Measurements from ENCODE around the gene SLC7A4. TPM values are rescaled to one million over a fixed set of nuclear protein-coding genes. Genes with fewer than 3 reads are reported as not detected.
A peak's percentile ranks its signal among the peaks of the same experiment; 100 is the strongest.

The SLC7A4 gene
- total RNA-seq, 1 experiment from 2014 or later, result not detected

- DNase-seq (ENCODE audit: low read depth), result peak; percentile 87
- in situ Hi-C loops (cut with HindIII; ENCODE audit: low pct_unique_long_range_greater_than_20kb, low sequenced_read_pairs), result no loop called here
Measured at GRCh38 chr22:20981787-20982562, 50.4 kb downstream of the SLC7A4 start, which contains the start of gene LZTR1. LZTR1 (plus strand) TSS chr22:20982297; CDS start chr22:20982372, 75 bp downstream.

- DNase-seq (ENCODE audit: low read depth), result no peak
- in situ Hi-C loops (cut with HindIII; ENCODE audit: low pct_unique_long_range_greater_than_20kb, low sequenced_read_pairs), result no loop called here
Measured at GRCh38 chr22:20980938-20981722, 51.2 kb downstream of the SLC7A4 start.

GRCh38 chr22:20980523-20980922 is 51.8 kb downstream of the SLC7A4 start:
- DNase-seq (ENCODE audit: low read depth), result no peak
- in situ Hi-C loops (cut with HindIII; ENCODE audit: low pct_unique_long_range_greater_than_20kb, low sequenced_read_pairs), result no loop called here

- in situ Hi-C loops (cut with HindIII; ENCODE audit: low pct_unique_long_range_greater_than_20kb, low sequenced_read_pairs), result no loop called here
- no peak for DNase-seq (ENCODE audit: low read depth)
Measured at GRCh38 chr22:20979940-20980453, 52.4 kb downstream of the SLC7A4 start.

- peak; percentile 64 for DNase-seq (ENCODE audit: low read depth)
Measured at GRCh38 chr22:20979243-20979809, 53.0 kb downstream of the SLC7A4 start.

More at GRCh38 chr22:20979243-20979809, 53.0 kb downstream of the SLC7A4 start:
- in situ Hi-C loops (cut with HindIII; ENCODE audit: low pct_unique_long_range_greater_than_20kb, low sequenced_read_pairs), result no loop called here

Other genes starting within 250 kb of the SLC7A4 start
- 29.9 and 38.0 TPM in 2 replicates for gene PI4KA, start 173.8 kb downstream of the SLC7A4 start, total RNA-seq (2014; rRNA removed; shearing (Covaris generic); ENCODE audit: low replicate concordance)
- 6.9 and 9.6 TPM in 2 replicates for gene SNAP29, start 173.6 kb downstream of the SLC7A4 start, total RNA-seq (2014; rRNA removed; shearing (Covaris generic); ENCODE audit: low replicate concordance)
- gene CRKL, start 115.2 kb downstream of the SLC7A4 start, total RNA-seq (2014; rRNA removed; shearing (Covaris generic); ENCODE audit: low replicate concordance), result 25.5 and 30.6 TPM in 2 replicates
- 9.6 and 10.9 TPM in 2 replicates for gene AIFM3, start 65.3 kb downstream of the SLC7A4 start, total RNA-seq (2014; rRNA removed; shearing (Covaris generic); ENCODE audit: low replicate concordance)
- 27.5 and 50.7 TPM in 2 replicates for gene LZTR1, start 50.3 kb downstream of the SLC7A4 start, total RNA-seq (2014; rRNA removed; shearing (Covaris generic); ENCODE audit: low replicate concordance)
- 55.0 and 75.9 TPM in 2 replicates for gene THAP7, start 30.4 kb downstream of the SLC7A4 start, total RNA-seq (2014; rRNA removed; shearing (Covaris generic); ENCODE audit: low replicate concordance)
- gene P2RX6, start 17.4 kb downstream of the SLC7A4 start, total RNA-seq (2014; rRNA removed; shearing (Covaris generic); ENCODE audit: low replicate concordance), result 8.6 and 9.2 TPM in 2 replicates
- not detected in 2 replicates for gene LRRC74B, start 13.4 kb upstream of the SLC7A4 start, total RNA-seq (2014; rRNA removed; shearing (Covaris generic); ENCODE audit: low replicate concordance)

Measured in Caki2 (cell line).